OCI-LY7 (cell line): ENCODE results near the gene PLEKHH1. TPM values are rescaled to one million over a fixed set of nuclear protein-coding genes. Genes with fewer than 3 reads are reported as not detected.

Experiments
- BruUV-seq: library from RNA; stranded (reverse); fragments of 400-500 nt; replicated peaks from 2 replicates; lab custom pipeline; 2021; lab: Mats Ljungman, UMichigan
- CTCF ChIA-PET: fragments of 300-600 bp; sonication (Branson Sonifier 250); formaldehyde crosslinking; loops from one replicate; lab custom pipeline; 2022; ENCODE audit warnings: antibody characterized with exemption; ENCODE audit not compliant: unreplicated experiment; lab: Charles Lee
- POLR2A ChIA-PET: fragments of 300-600 bp; sonication (Branson Sonifier 250); formaldehyde crosslinking; loops from one replicate; lab custom pipeline; 2022; ENCODE audit warnings: antibody characterized with exemption; lab: Charles Lee
- DNase-seq: peaks from one replicate; pipeline ENCODE4 v3.0.0-alpha.2; 2015; ENCODE audit warnings: low spot score
- H2AFZ ChIP-seq: fragments of 200-600 bp; sonication (generic), shearing (Covaris generic); 2 replicates; pipeline ENCODE4 v1.6.1; 2014; ENCODE audit warnings: mild to moderate bottlenecking, antibody characterized with exemption, low read length, moderate library complexity
- H3K27ac ChIP-seq: fragments of 200-600 bp; sonication (generic); 2 replicates; pipeline ENCODE4 v1.5.1; 2014; ENCODE audit warnings: mixed run types, low read depth, mild to moderate bottlenecking, moderate library complexity, low read length, inconsistent platforms; ENCODE audit not compliant: poor library complexity, severe bottlenecking
- H3K36me3 ChIP-seq: fragments of 200-600 bp; sonication (generic); 2 replicates; pipeline ENCODE4 v1.6.1; 2014; ENCODE audit warnings: mild to moderate bottlenecking, antibody characterized with exemption, low read length, moderate library complexity, mixed read lengths; ENCODE audit not compliant: insufficient read depth
- H3K4me1 ChIP-seq: fragments of 200-600 bp; sonication (generic); 2 replicates; pipeline ENCODE4 v1.5.1; 2014; ENCODE audit warnings: mild to moderate bottlenecking, low read length; ENCODE audit not compliant: insufficient read depth, poor library complexity, severe bottlenecking
- H3K4me2 ChIP-seq: fragments of 200-600 bp; sonication (generic); 2 replicates; pipeline ENCODE4 v1.6.1; 2014; ENCODE audit warnings: mild to moderate bottlenecking, low read length
- H3K4me3 ChIP-seq: fragments of 200-600 bp; sonication (generic); 2 replicates; pipeline ENCODE4 v1.5.1; 2014; ENCODE audit warnings: mild to moderate bottlenecking, low read depth, low read length; ENCODE audit not compliant: poor library complexity, severe bottlenecking
- H3K79me2 ChIP-seq: fragments of 200-600 bp; sonication (generic); 2 replicates; pipeline ENCODE4 v1.6.1; 2016; ENCODE audit warnings: low read depth, mild to moderate bottlenecking, low read length, moderate library complexity, mixed read lengths; ENCODE audit not compliant: insufficient read depth
- H3K9me2 ChIP-seq: fragments of 200-600 bp; sonication (generic); 2 replicates; pipeline ENCODE4 v1.6.1; 2016; ENCODE audit warnings: mild to moderate bottlenecking, low read length, mixed read lengths; ENCODE audit not compliant: insufficient read depth
- H3K9me3 ChIP-seq: fragments of 200-600 bp; sonication (generic); 2 replicates; pipeline ENCODE4 v1.6.1; 2014; ENCODE audit warnings: mild to moderate bottlenecking, mixed run types, low read length, mixed read lengths
- H4K20me1 ChIP-seq: fragments of 200-600 bp; sonication (generic); 2 replicates; pipeline ENCODE4 v1.6.1; 2014; ENCODE audit warnings: mild to moderate bottlenecking, antibody characterized with exemption, low read length, moderate library complexity, mixed read lengths; ENCODE audit not compliant: insufficient read depth
- CTCF ChIP-seq: fragments of 200-600 bp; sonication (generic); conservative IDR thresholded peaks from 2 replicates; pipeline ENCODE4 v1.5.1; 2014; ENCODE audit warnings: mild to moderate bottlenecking, antibody characterized with exemption, low read length, moderate library complexity, mixed read lengths
- EZH2phosphoT487 ChIP-seq: fragments of 200-600 bp; sonication (generic); IDR thresholded peaks from 2 replicates; pipeline ENCODE4 v1.6.1; 2018; ENCODE audit warnings: low read depth, borderline replicate concordance, mild to moderate bottlenecking, mixed run types, antibody characterized with exemption, low read length, moderate library complexity, mixed read lengths
- intact Hi-C: fragments of 100-400 bp; cut with micrococcal nuclease; formaldehyde crosslinking; loops from one replicate; pipeline ENCODE4 v1.10.0; 2022; ENCODE audit not compliant: unreplicated experiment
- total RNA-seq, 2 experiments: library from RNA; depleted of rRNA in 1 of 2; stranded (reverse); fragments of >200 nt in 1 of 2; shearing (Covaris generic) in 1 of 2; gene quantifications; 2 replicates each; pipeline ENCODE4 v1.2.3, GENCODE V29; 2014 to 2022

The PLEKHH1 gene
- total RNA-seq, 2 experiments from 2014 or later, result not detected

DNA sequence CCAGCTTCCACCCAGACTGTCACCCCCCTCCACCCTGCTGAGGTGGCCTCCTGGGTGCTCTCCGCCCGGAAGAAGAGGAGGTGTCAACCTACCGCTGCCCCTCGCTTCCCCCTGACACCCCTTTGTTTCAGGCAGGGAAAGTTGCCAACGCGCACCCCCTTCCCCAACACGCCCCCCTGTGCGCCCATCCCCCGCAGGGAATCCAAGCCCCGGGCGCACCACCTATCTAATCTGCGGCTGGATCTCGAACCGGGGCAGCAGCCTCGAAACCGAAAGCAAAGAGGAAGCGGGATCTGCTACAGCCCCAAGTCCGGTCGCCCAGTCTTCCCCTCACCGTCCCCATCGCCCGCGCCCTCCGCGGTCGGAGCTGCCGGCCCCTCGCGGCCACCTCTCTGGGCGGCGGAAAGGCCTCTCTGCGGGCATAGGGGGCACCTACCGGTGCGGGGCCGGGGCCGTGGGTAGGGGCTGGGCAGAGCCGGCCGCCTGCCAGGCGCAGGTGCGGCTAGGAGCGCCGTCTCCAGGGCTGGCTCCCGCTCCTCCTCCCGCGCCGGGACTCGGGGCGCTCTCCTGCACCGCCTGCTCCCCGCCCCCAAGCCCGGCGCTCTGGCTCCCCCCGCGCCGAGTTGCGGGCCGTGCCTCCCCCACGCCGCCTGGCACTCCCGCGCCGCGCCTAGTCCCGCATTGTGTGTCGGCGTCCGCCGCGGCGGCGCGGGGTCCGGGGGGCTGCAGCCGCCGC lies 18.3 kb upstream of the PLEKHH1 start:
- TF ChIP-seq CTCF, result no peak
- no peak for TF ChIP-seq EZH2phosphoT487
- Histone ChIP-seq H3K9me2 (no peaks in the 10 kb centered on the region), H3K4me1 (peaks cover 37% of the 10 kb centered on the region), H3K9me3 (no peaks in the 10 kb centered on the region), H2AFZ (peak overlapping the region; percentile 98), H4K20me1 (no peaks in the 10 kb centered on the region), H3K27ac (peak overlapping the region; percentile 6), H3K79me2 (no peaks in the 10 kb centered on the region), H3K4me3 (peak overlapping the region; percentile 74), H3K4me2 (peak overlapping the region; percentile 94), H3K36me3 (no peaks in the 10 kb centered on the region)
- no TSS peak for BruUV-seq
- ChIA-PET POLR2A (interaction anchor here (1.8 to 2.8 kb wide), 2 partner anchors 10 to 22 kb away, joined by 5 to 15 read pairs; no protein-coding TSS in a partner anchor), CTCF (no interaction called here)
- intact Hi-C loops, result loop anchor here (1.0 kb wide), 1 partner anchor 27 kb away; the partner anchor contains the start of gene TMEM229B
- peak; percentile 60 for DNase-seq

DNA sequence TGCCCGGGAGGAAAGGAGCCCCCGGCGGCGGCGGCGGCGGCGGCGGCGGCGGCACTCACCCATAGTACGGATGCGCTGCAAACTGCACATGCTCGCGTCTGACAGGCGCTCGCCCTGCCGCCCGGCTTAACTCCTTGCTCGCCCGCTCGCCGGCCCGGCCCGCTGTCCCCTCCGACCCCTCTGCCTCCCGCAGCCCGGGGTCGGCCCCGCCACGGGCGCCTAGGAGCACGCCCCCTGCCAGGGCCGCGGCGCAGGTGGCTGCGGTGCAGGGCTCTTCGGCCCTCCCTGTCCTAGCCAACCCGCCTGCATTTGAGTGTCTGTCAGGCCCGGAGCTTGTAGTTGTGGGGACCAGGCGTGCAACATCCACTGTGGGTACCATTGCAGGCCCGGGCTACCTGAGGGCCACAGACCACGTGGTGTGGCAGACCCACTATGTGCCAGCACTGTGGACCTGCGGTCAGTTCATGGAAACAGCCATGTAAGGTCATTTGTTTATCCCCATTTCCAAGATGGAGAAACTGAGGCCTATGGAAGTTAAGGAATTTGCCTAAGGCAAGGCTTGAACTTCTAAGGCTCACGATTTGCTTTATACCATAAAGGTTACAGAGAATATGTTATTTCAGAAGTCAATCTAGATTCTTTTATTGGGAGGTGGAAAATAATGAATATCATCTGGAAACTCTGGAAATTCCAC lies 17.6 kb upstream of the PLEKHH1 start:
- Histone ChIP-seq H3K9me2 (no peaks in the 10 kb centered on the region), H3K9me3 (no peaks in the 10 kb centered on the region), H3K27ac (no peak overlapping the region), H3K4me2 (peak overlapping the region; percentile 94), H2AFZ (peak overlapping the region; percentile 98), H3K4me3 (peak overlapping the region; percentile 74), H4K20me1 (no peaks in the 10 kb centered on the region), H3K4me1 (peaks cover 37% of the 10 kb centered on the region), H3K36me3 (no peaks in the 10 kb centered on the region), H3K79me2 (no peaks in the 10 kb centered on the region)
- TF ChIP-seq CTCF, result no peak
- no peak for TF ChIP-seq EZH2phosphoT487
- POLR2A ChIA-PET, result no interaction called here
- no TSS peak for BruUV-seq
- CTCF ChIA-PET, result no interaction called here
- DNase-seq, result peak; percentile 59
- intact Hi-C loops, result loop anchor here (1.0 kb wide), 1 partner anchor 27 kb away; the partner anchor contains the start of gene TMEM229B
